AG09309 (cell line): Measurements from ENCODE around the gene FUOM.

Source experiments
- DNase-seq: peaks from one replicate; pipeline ENCODE4 v3.0.0-alpha.2; 2010; ENCODE audit warnings: low read depth
- H3K4me3 ChIP-seq: 2 replicates; pipeline ENCODE4 v1.5.1; 2011; ENCODE audit warnings: mild to moderate bottlenecking, low read depth, low read length, moderate library complexity; ENCODE audit not compliant: control insufficient read depth
- CTCF ChIP-seq: IDR thresholded peaks from 2 replicates; pipeline ENCODE4 v1.5.1; 2011; ENCODE audit warnings: mild to moderate bottlenecking, low read depth, low read length, inconsistent platforms; ENCODE audit not compliant: insufficient read depth, control insufficient read depth; ENCODE audit errors: missing control alignments

FUOM gene

GRCh38 chr10:133306097-133306476 is 51.7 kb downstream of the FUOM start:
- no peak for TF ChIP-seq CTCF
- DNase-seq, result no peak
- no peak overlapping the region for H3K4me3 ChIP-seq
